DND-41 (cell line): ENCODE results near the gene DESI1.

Experiments
- CTCF ChIP-seq: IDR thresholded peaks from 2 replicates; pipeline ENCODE4 v1.5.1; 2012; ENCODE audit warnings: borderline replicate concordance, low read length, moderate library complexity, mild to moderate bottlenecking; ENCODE audit not compliant: poor library complexity, severe bottlenecking; ENCODE audit errors: extremely low read depth
- EZH2 ChIP-seq: IDR thresholded peaks from 3 replicates; pipeline ENCODE4 v1.6.1; 2012; ENCODE audit warnings: borderline replicate concordance, low read depth, mild to moderate bottlenecking, moderate library complexity, low read length, inconsistent platforms; ENCODE audit not compliant: severe bottlenecking

GRCh38 chr22:41600976-41601375 lies 19.9 kb downstream of the DESI1 start:
- TF ChIP-seq CTCF (no peak), EZH2 (no peak)
